Prostate gland (tissue), 2 donors: Measurements from ENCODE around the gene ANGPTL8.

Experiments
- POLR2AphosphoS5 ChIP-seq: sonication (generic); formaldehyde crosslinking; IDR thresholded peaks from one replicate; pipeline ENCODE4 v1.6.1; 2017; ENCODE audit warnings: antibody characterized with exemption
- TF ChIP-seq, protein P1 (sequence below), 4 experiments: fragments of 200-600 bp in 2 of 4; fragments of 450-650 bp in 2 of 4; sonication (generic) in 2 of 4; IDR thresholded peaks; 1 replicate in 3 of 4; 2 replicates in 1 of 4; pipeline ENCODE4 v1.5.1; 2016 to 2019; ENCODE audit warnings: antibody characterized with exemption in 4 of 4, mild to moderate bottlenecking in 2 of 4, moderate library complexity in 2 of 4

DNA sequence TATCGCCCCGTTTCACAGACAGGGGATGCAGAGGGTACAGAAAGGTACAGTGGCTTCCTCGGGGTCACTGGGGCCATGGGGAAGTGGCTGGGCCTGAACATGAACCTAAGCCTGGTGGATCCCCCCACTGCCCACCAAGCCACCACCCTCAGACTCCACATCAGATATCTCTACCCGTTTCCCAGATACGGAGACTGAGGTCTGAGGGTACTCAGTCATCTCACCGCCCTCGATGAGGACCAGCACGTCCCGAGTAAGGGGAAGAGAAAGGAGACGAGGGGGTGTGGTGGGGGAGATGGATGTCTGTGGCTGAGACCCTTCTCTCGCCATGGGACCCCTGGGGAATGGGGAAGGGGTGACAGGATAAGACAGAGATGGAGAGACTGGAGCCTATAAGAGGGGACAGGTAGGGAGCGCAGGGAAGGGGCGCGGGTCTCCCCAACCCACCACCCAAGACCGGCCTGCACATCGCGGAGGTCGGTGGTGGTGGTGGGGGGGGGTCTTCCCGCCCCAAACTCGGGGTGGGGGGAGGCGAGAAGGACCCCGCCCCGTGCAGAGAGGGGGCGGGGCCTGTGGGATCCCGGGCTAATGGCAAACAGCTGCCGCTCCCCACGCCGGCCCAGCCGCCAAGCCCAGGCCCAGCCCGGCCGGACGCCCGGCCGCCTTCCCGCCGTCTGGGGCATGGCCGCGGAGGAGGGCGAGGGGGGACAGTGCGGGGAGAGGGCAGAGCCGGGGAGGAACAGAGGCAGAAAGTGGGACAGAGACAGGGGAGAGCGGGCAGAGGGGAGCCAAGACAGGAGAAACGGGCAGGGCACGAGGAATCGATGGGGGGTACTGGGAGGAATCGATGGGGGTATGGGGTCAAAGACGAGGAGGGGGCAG lies 42.8 kb upstream of the ANGPTL8 start:
- TF ChIP-seq, protein P1, sequence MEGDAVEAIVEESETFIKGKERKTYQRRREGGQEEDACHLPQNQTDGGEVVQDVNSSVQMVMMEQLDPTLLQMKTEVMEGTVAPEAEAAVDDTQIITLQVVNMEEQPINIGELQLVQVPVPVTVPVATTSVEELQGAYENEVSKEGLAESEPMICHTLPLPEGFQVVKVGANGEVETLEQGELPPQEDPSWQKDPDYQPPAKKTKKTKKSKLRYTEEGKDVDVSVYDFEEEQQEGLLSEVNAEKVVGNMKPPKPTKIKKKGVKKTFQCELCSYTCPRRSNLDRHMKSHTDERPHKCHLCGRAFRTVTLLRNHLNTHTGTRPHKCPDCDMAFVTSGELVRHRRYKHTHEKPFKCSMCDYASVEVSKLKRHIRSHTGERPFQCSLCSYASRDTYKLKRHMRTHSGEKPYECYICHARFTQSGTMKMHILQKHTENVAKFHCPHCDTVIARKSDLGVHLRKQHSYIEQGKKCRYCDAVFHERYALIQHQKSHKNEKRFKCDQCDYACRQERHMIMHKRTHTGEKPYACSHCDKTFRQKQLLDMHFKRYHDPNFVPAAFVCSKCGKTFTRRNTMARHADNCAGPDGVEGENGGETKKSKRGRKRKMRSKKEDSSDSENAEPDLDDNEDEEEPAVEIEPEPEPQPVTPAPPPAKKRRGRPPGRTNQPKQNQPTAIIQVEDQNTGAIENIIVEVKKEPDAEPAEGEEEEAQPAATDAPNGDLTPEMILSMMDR (IDR thresholded peaks at IDR 0.05), result no peak
- no peak for TF ChIP-seq POLR2AphosphoS5
